Measurements from ENCODE around the gene CFAP57. TPM values are rescaled to one million over a fixed set of nuclear protein-coding genes. Genes with fewer than 3 reads are reported as not detected.

CFAP57 gene
- polyA plus RNA-seq, 1 donor from 2014 or later = 0.17 TPM

GRCh38 chr1:43214501-43215444 is 42.6 kb downstream of the CFAP57 start (continued):
- TF ChIP-seq EZH2 (IDR thresholded peaks at IDR 0.05; ENCODE audit: borderline replicate concordance, insufficient read depth, low read length, poor library complexity, severe bottlenecking) = no peak

GRCh38 chr1:43217747-43218146 is 45.6 kb downstream of the CFAP57 start:
- H3K9me3 ChIP-seq (ENCODE audit: low read length) = no peaks in the 10 kb centered on the region
- no peaks in the 10 kb centered on the region for H3F3A ChIP-seq (ENCODE audit: insufficient read depth, low read length, poor library complexity, severe bottlenecking)
- H3K27ac ChIP-seq (ENCODE audit: low read length) = no peak overlapping the region
- no peaks in the 10 kb centered on the region for H3K36me3 ChIP-seq (ENCODE audit: insufficient read depth, low read length)
- TF ChIP-seq POLR2AphosphoS5 (IDR thresholded peaks at IDR 0.05) (no peak), RAD21 (conservative IDR thresholded peaks at IDR 0.05) (no peak), EP300 (conservative IDR thresholded peaks at IDR 0.05; ENCODE audit: poor library complexity, severe bottlenecking) (no peak), EZH2 (IDR thresholded peaks at IDR 0.05; ENCODE audit: borderline replicate concordance, insufficient read depth, low read length, poor library complexity, severe bottlenecking) (no peak), CTCF (IDR thresholded peaks at IDR 0.05; ENCODE audit: poor library complexity, severe bottlenecking) (no peak), TAF1 (IDR thresholded peaks at IDR 0.05; ENCODE audit: low read depth) (no peak), SMC3 (conservative IDR thresholded peaks at IDR 0.05; ENCODE audit: poor library complexity) (no peak), REST (IDR thresholded peaks at IDR 0.05; ENCODE audit: borderline replicate concordance) (no peak), MXI1 (conservative IDR thresholded peaks at IDR 0.05; ENCODE audit: poor library complexity, severe bottlenecking) (no peak)
- H4K20me1 ChIP-seq (ENCODE audit: insufficient read depth) = no peaks in the 10 kb centered on the region
- no peaks in the 10 kb centered on the region for H3K27me3 ChIP-seq (ENCODE audit: insufficient read depth, low read depth, low read length)
- no peak overlapping the region for H3K4me2 ChIP-seq (ENCODE audit: low read length)
- no peak overlapping the region for H3K4me3 ChIP-seq (ENCODE audit: low read length)
- H3K9ac ChIP-seq (ENCODE audit: low read length) = no peak overlapping the region
- H3K79me2 ChIP-seq (replicated peaks; ENCODE audit: insufficient read depth, low read length) = no peaks in the 10 kb centered on the region
- H2AFZ ChIP-seq (ENCODE audit: low read depth, low read length) = no peak overlapping the region
- H3K9me2 ChIP-seq (ENCODE audit: insufficient read depth, low read length) = no peaks in the 10 kb centered on the region

All from neural cell (in vitro differentiated cells).